Stromal cell of bone marrow (primary cell): ENCODE results near the gene PAQR9.
"Not testable (repeated sequence)": the region's sequence is repeated elsewhere in the genome, so short reads cannot be mapped to it uniquely, and the experiment has no call there.

Source experiments
- DNase-seq: peaks from one replicate; pipeline ENCODE4 v3.0.0-alpha.2; 2012; ENCODE audit warnings: low read depth

The PAQR9 gene, protein sequence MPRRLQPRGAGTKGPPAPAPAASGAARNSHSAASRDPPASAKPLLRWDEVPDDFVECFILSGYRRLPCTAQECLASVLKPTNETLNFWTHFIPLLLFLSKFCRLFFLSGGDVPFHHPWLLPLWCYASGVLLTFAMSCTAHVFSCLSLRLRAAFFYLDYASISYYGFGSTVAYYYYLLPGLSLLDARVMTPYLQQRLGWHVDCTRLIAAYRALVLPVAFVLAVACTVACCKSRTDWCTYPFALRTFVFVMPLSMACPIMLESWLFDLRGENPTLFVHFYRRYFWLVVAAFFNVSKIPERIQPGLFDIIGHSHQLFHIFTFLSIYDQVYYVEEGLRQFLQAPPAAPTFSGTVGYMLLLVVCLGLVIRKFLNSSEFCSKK

DNA sequence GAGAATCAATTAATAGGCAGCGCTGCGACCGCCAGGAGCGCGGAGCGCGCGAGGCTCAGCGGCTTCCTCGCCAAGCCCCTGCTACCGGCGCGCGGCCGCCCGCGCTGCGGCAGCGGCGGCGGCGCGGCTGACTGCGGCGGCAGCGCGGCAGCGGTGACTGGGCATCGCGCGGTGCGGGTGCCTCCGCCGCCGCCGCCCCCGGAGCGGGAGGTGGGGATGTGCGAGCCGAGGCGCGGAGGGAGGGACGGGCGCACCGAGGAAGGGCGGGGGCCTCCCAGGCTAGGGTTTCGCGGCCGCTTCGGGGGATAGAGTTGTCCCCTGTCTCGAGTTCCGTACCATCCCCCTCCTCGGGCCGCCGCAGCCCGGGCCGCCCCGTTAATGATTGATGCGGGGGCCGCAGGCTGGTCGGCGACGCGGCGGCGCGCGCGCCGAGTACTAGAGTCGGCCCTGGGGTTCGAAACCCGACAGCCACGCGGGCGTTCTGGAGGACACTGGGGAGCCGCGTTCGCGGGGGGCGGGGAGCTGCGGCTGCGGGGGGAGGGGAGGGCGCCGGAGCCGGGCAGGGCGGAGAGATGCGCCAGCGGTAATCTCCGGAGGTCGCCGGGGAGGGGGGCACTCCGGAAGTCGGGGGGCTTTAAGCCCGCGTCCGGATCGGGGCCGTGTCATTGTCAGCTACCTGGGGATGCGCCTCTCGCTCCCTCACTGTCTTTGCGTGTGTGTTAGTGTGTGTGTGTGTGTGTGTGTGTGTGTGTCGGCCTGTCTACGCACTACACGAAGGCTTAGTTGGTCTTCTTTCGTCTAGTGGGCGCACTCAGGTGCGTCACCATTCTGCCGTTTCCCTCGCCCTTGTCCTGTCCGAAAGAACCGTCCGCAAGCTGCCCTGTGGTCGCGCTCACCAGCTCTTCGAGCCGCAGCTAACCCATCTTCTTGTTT is at the start of gene PAQR9:
TSS of gene PAQR9 (minus strand) at position 159 of the 933 bp plus-strand sequence. CDS start 338 bp downstream, outside the sequence.
- DNase-seq, result no peak

GRCh38 chr3:143011705-143012104 is 48.2 kb upstream of the PAQR9 start:
- no peak for DNase-seq

DNA sequence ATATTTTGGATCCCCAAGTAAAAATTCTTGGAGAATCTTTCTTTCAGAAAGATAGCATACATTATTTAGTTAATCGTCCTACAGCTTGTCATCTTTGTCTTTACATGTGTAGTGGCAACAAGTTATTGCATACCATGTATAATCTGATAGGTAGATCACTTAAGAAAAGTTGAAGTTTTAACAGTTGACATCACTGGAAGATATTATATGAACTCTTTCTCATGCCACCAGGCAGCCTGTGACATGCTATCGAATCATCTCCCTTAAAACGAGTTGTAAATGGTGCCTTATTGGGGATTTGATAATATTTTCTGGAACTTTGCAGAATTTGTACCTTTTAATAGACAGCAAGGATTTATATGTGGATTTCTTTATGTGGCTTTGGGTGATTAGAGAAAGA is 46.5 kb upstream of the PAQR9 start:
- no peak for DNase-seq

GRCh38 chr3:143004823-143005222 is 41.3 kb upstream of the PAQR9 start:
- DNase-seq, result no peak

GRCh38 chr3:143002727-143003126 is 39.3 kb upstream of the PAQR9 start:
- DNase-seq, result no peak

DNA sequence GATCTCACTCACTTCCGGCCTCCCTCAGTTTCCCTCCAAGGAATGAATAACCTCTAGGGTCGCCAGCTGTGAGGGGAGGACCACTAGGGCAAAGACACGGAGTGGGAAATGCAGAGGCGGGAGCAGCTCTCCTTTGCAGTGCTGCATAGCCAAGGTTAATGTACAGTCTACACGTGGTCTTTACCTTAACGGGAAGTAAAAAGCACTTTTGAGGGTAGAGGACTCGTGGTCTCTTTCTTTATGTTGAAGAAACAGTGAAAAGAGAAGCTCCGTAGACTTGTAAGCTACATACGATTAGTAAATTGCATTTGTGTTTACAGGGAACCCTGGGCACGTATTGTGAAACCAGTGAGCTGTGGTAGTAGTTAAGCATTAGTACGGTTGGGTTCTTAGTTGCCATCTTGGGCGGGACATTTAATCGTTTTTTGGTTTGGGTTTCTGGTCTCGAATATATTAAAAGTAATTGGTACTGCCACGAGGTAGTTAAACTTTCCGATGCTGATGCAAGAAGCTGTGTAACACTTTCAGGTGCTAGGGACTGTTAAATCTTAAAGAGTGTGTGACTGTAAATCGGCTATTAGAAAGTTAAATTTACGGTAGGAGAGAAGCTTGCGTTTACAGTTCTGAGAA is 38.7 kb upstream of the PAQR9 start:
- DNase-seq, result no peak

DNA sequence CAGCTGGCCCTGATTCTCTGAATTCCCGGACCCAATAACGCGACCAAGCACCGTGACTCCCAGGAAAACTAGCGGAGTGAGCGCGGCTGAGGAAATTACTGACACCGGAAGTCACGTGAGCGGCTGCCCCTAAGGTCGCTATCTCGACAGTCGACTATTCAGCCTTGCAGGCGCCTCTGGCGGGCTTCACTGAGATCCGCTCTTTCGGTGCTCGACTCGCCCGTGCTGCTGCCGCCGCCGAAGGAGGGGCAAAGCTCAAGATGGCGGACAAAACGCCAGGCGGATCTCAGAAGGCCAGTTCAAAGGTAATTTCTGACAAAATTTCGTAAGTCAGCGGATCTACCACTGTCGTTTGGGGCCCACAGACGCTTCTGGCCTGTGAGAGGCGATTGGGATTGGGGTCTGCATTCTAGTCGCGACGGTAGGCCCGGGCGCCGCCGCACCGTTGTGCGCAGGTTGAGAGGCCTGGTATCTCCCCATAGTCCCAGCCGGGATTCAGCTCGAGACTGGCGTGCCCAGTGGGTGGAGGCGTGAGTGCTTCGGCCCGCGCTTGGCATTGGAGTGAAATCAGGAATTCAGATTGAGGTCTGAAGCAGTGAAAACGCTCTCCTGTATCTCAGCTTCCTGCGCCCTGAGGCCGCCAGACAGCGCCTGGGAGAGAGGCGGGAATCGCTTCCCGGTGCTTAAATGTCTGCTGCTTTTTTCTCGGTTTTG is 38.1 kb upstream of the PAQR9 start, which contains the start of gene U2SURP:
TSS of gene U2SURP (plus strand) at position 202 of the 714 bp plus-strand sequence. CDS start at position 261, 59 bp downstream.
- peak; percentile 98 for DNase-seq

- DNase-seq, result no peak
Measured at GRCh38 chr3:143001034-143001368, 37.5 kb upstream of the PAQR9 start.

GRCh38 chr3:143000528-143000927 is 37.1 kb upstream of the PAQR9 start:
- no peak for DNase-seq

DNA sequence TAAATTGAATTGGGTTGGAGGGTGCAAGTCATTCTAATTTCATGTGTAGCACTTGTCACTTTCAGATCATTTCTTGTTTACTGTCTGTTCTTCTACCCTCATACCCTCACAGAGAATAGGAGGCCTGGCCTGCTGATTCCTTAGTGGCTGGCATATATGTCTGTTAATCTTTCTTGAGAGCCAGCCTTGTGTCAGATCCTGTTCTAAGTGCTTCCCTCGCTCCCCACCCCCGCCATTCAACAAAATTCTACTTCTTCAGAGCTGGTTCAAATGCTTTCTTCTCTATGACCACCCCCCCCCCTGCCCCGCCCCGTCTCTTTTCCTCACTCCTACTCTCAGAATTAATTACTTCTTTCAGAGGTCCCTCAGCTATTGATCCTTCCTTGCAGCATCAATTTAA is 36.4 kb upstream of the PAQR9 start:
- no peak for DNase-seq

DNA sequence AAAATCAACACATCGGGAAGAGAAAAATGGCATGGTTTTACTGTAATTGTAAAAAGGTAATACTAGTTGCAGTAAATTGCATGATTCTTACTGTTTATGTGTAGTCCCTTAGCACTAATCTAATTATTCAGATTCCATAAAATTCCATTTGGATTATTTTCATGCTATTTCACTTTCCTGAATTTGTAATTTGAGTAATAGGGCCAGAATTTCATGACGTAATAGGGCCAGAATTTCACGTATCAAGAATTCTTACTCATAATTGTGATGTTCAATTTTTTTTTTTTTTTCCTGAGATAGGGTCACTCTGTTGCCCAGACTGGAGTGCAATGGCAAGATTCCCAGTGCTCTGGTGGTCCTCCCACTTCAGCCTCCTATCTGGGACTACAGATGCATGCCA is 35.0 kb upstream of the PAQR9 start:
- no peak for DNase-seq

GRCh38 chr3:142997330-142997729 is 33.9 kb upstream of the PAQR9 start:
- no peak for DNase-seq

- DNase-seq, result peak; percentile 62
Measured at GRCh38 chr3:142993958-142994442, 30.5 kb upstream of the PAQR9 start.

GRCh38 chr3:142992323-142992722 is 28.8 kb upstream of the PAQR9 start:
- no peak for DNase-seq

DNA sequence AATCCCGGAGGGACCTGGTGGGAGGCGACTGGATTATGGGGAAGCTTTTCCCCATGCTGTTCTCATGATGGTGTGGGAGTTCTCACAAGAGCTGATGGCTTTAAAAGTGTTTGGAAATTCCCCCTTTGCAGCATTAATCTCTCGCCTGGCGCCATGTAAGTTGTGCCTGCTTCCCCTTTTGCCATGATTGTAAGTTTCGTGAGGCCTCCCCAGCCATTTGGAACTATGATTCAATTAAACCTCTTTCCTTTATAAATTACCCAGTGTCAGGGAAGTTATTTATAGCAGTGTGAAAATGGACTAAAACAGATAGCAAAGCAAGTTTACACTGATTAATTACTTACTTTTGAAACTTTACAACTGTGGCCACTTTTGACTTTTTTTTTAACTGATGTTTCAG is 27.2 kb upstream of the PAQR9 start:
- no peak for DNase-seq

- DNase-seq, result not testable (repeated sequence)
Measured at GRCh38 chr3:142988826-142989225, 25.4 kb upstream of the PAQR9 start.

DNA sequence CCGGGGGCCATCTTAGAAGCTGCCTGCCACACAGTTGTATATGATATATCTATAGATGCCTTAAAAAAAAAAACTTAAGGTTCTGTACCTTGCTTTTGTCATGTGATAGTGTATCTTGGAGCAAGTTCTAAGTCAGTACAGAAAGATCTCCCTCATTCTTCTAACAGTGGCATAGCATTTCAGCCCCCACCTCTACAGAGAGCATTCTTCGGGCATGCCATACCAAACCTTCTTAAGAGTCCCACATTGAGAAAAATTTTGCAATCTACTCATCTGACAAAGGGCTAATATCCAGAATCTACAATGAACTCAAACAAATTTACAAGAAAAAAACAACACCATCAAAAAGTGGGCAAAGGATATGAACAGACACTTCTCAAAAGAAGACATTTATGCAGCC is 24.7 kb upstream of the PAQR9 start:
- not testable (repeated sequence) for DNase-seq

- no peak for DNase-seq
Measured at GRCh38 chr3:142987707-142988106, 24.2 kb upstream of the PAQR9 start.

- no peak for DNase-seq
Measured at GRCh38 chr3:142987080-142987700, 23.7 kb upstream of the PAQR9 start.

GRCh38 chr3:142984255-142984654 is 20.8 kb upstream of the PAQR9 start:
- DNase-seq, result no peak

DNA sequence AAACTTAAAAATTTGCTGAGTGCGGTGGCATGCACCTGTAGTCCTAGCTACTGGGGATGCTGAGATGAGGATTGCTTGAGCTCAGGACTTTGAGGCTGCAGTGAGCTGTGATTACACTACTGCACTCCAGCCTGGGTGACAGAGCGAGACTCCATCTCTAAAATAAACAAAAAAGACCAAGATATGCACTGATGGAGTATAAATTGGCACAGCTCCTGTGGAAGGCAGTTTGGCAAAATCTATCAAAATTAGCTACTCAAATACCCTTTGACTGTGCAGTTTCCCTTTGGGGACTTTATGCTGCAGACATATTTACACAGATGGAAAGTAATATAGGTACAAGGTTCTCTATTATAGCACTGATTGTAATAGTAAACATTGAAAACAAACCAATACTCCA is 19.8 kb upstream of the PAQR9 start:
- no peak for DNase-seq
